Measurements from ENCODE around the gene XXYLT1. TPM values are rescaled to one million over a fixed set of nuclear protein-coding genes. Genes with fewer than 3 reads are reported as not detected.

XXYLT1 gene
- total RNA-seq, 2 experiments from 2014 or later = 3.1 to 3.7 TPM

GRCh38 chr3:195042743-195043606 lies 228.0 kb downstream of the XXYLT1 start:
- no peak overlapping the region for H3K27ac Mint-ChIP-seq
- ChIA-PET CTCF (no interaction called here), POLR2A (no interaction called here)
- no peak overlapping the region for H3K4me3 ChIP-seq (ENCODE audit: low read length)
- no peak overlapping the region for H3K4me3 Mint-ChIP-seq
- H3K36me3 Mint-ChIP-seq (ENCODE audit: low read depth) = no peaks in the 10 kb centered on the region
- H3K27ac ChIP-seq (ENCODE audit: low read depth in 1 of 2, low read length in 2 of 2) = no peak overlapping the region
- no peaks in the 10 kb centered on the region for H3K27me3 ChIP-seq (ENCODE audit: control insufficient read depth in 1 of 2, insufficient read depth in 2 of 2, low read length in 2 of 2)
- no peak for ATAC-seq (ENCODE audit: poor library complexity)
- intact Hi-C loops (cut with DNase I, micrococcal nuclease) = loop anchor here in 1 of 2 experiments (10.0 kb wide), 1 partner anchor 218 kb away; no protein-coding TSS in a partner anchor
- H3K36me3 ChIP-seq (ENCODE audit: insufficient read depth, low read length) = no peaks in the 10 kb centered on the region
- no peak for TF ChIP-seq CTCF (IDR thresholded peaks at IDR 0.05)
- H3K4me1 ChIP-seq (ENCODE audit: insufficient read depth, low read length) = no peaks in the 10 kb centered on the region
- H3K4me1 Mint-ChIP-seq (ENCODE audit: low read depth) = no peaks in the 10 kb centered on the region
- H3K27me3 Mint-ChIP-seq = no peaks in the 10 kb centered on the region
- H3K9me3 Mint-ChIP-seq = no peaks in the 10 kb centered on the region
- peak in 1 of 14 experiments; percentile 16 for DNase-seq
- no peaks in the 10 kb centered on the region for H3K9me3 ChIP-seq (ENCODE audit: control insufficient read depth in 1 of 2, insufficient read depth in 1 of 2, low read length in 2 of 2)

DNA sequence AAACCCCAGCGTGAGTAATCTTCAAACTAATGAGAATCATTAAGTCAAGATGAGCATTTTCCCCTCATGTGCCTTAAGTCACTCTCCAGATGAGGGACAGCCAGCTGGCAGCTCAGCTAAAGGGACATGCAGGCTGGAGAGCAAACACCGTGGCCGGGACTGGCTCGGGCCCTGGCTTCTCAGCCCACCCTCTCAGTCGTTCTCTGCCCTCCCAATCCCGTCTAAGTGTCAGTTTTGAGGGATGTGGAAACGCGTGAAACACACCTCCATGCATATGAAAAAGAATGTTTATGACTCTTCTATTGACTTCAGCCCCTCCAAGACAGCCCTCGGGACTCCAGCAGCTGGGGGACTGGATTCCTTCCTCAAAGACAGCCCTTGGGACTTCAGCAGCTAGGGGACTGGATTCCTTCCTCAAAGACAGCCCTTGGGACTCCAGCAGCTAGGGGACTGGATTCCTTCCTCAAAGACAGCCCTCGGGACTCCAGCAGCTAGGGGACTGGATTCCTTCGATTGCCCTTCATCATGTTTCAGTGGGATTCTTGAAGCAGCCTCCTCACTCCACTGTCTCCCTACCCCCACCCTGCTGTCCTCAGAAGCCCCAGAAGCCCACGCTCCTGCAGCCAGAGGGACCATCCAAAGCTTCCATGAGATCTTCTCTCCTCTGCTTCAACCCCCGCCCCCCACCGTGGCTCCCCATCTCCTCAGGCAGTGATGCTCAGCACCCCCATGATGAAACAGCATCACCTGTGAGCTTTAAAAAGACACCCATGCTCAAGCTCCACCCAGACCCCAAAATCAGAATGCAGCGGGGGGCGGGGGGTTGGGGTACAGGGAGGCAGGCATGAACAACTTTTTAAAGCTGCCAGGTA lies 228.9 kb downstream of the XXYLT1 start:
- H3K27ac Mint-ChIP-seq = no peak overlapping the region
- intact Hi-C loops (cut with DNase I, micrococcal nuclease) = loop anchor here in 1 of 2 experiments (10.0 kb wide), 1 partner anchor 217 kb away; no protein-coding TSS in a partner anchor

More for the DNA sequence above, 228.9 kb downstream of the XXYLT1 start:
- Mint-ChIP-seq H3K27me3 (no peaks in the 10 kb centered on the region), H3K36me3 (ENCODE audit: low read depth) (no peaks in the 10 kb centered on the region), H3K9me3 (no peaks in the 10 kb centered on the region), H3K4me3 (no peak overlapping the region), H3K4me1 (ENCODE audit: low read depth) (no peaks in the 10 kb centered on the region)
- Histone ChIP-seq H3K9me3 (ENCODE audit: control insufficient read depth in 1 of 2, insufficient read depth in 1 of 2, low read length in 2 of 2) (no peaks in the 10 kb centered on the region), H3K4me1 (ENCODE audit: insufficient read depth, low read length) (no peaks in the 10 kb centered on the region), H3K4me3 (ENCODE audit: low read length) (no peak overlapping the region), H3K27me3 (ENCODE audit: control insufficient read depth in 1 of 2, insufficient read depth in 2 of 2, low read length in 2 of 2) (no peaks in the 10 kb centered on the region), H3K36me3 (ENCODE audit: insufficient read depth, low read length) (no peaks in the 10 kb centered on the region), H3K27ac (ENCODE audit: low read depth in 1 of 2, low read length in 2 of 2) (no peak overlapping the region)
- no peak for TF ChIP-seq CTCF (IDR thresholded peaks at IDR 0.05)
- no peak for DNase-seq
- POLR2A ChIA-PET = interaction anchor here (0.6 kb wide), 1 partner anchor 84 kb away, joined by 3 read pairs; no protein-coding TSS in a partner anchor
- CTCF ChIA-PET = no interaction called here
- no peak for ATAC-seq (ENCODE audit: poor library complexity)
